Heart left ventricle (tissue), 16 donors: ENCODE data around the gene DNM3. TPM values are rescaled to one million over a fixed set of nuclear protein-coding genes. Genes with fewer than 3 reads are reported as not detected.

Experiments used
- ATAC-seq, 4 donors: fragments of 200-7000 bp; cut with Tn5 transposase; one replicate each; pipeline ENCODE4 v1.9.1; 2020 to 2022; ENCODE audit warnings: moderate library complexity in 4 of 4, mild to moderate bottlenecking in 3 of 4, moderate number of reproducible peaks in 1 of 4
- DNase-seq, 5 donors: peaks; one replicate each; pipeline ENCODE4 v3.0.0-alpha.2; 2020
- H3K27ac ChIP-seq, 12 donors: fragments of 200-600 bp; sonication (generic) in 4 of 12; one replicate each; pipeline versions ENCODE4 v1.5.0 to v1.8.0; 2016 to 2022; ENCODE audit warnings: mild to moderate bottlenecking in 2 of 12
- H3K27me3 ChIP-seq, 9 donors: fragments of 200-600 bp; sonication (generic) in 2 of 9; one replicate each; pipeline versions ENCODE4 v1.5.1 to v1.8.0; 2016 to 2022; ENCODE audit warnings: mild to moderate bottlenecking in 3 of 9
- H3K36me3 ChIP-seq, 9 donors: fragments of 200-600 bp; sonication (generic) in 2 of 9; one replicate each; pipeline versions ENCODE4 v1.5.0 to v1.8.0; 2018 to 2022; ENCODE audit warnings: mild to moderate bottlenecking in 2 of 9
- H3K4me1 ChIP-seq, 12 donors: fragments of 200-600 bp; sonication (generic) in 4 of 12; one replicate each; pipeline versions ENCODE4 v1.5.0 to v1.8.0; 2016 to 2022; ENCODE audit warnings: mild to moderate bottlenecking in 3 of 12
- H3K4me3 ChIP-seq, 12 donors: fragments of 200-600 bp; sonication (generic) in 4 of 12; one replicate each; pipeline versions ENCODE4 v1.5.0 to v1.8.0; 2017 to 2022; ENCODE audit warnings: mild to moderate bottlenecking in 9 of 12, moderate library complexity in 4 of 12
- H3K9me3 ChIP-seq, 12 donors: fragments of 200-600 bp; sonication (generic) in 4 of 12; one replicate each; pipeline versions ENCODE4 v1.5.0 to v1.8.0; 2016 to 2022; ENCODE audit warnings: mild to moderate bottlenecking in 1 of 12
- CTCF ChIP-seq, 12 donors: fragments of 200-600 bp; sonication (generic) in 4 of 12; IDR thresholded peaks; one replicate each; pipeline versions ENCODE4 v1.5.0 to v1.8.0; 2018 to 2022; ENCODE audit warnings: antibody characterized with exemption in 12 of 12, mild to moderate bottlenecking in 5 of 12
- POLR2A ChIP-seq, 2 donors: fragments of 450-650 bp; IDR thresholded peaks; one replicate each; pipeline ENCODE4 v1.6.1; 2017; ENCODE audit warnings: antibody characterized with exemption in 2 of 2, mild to moderate bottlenecking in 2 of 2, moderate library complexity in 2 of 2
- WGBS, 4 donors: extraction: QIAGEN DNeasy Blood & Tissue Kit in 2 of 4; methylation state at CpG; one replicate each; pipeline versions ENCODE4 v1.1.5 to v1.1.7; 2013 to 2018; 5-methylcytosine and 5-hydroxymethylcytosine counted together
- intact Hi-C, 10 donors: fragments of 100-400 bp; cut with DNase I; formaldehyde crosslinking; loops; one replicate each; pipeline versions ENCODE4 v1.11.1 to v1.14.2; 2022
- polyA plus RNA-seq, 2 donors: library from polyadenylated mRNA; stranded (reverse); fragments of 200-250 nt; gene quantifications; one replicate each; pipeline ENCODE4 v1.2.3, GENCODE V29; 2013
- total RNA-seq, 9 donors: library from RNA; depleted of rRNA in 2 of 9; stranded (reverse); fragments of >200 nt in 2 of 9; fragmentation: NEBNext Ultra II Directional in 3 of 9; extraction: Animal tissue kit (Norgen Biotek cat#: 25700) in 3 of 9; gene quantifications; one replicate each; pipeline versions ENCODE4 v1.1.0 to v1.2.4, GENCODE V29; 2016 to 2023
- donor health status: ischemic (EF 13 %, LVEDD 7.1; RV severe dilation, severe dysfunction).
- donor health status: healthy with polysubstance abuse.
- donor health status: DM: no; HTN: yes; CAD: no.
- donor health status: DM: no; HTN: no; CAD: no.
- donor health status: ischemic (EF 25% LVEDD 6.9; RV normal size, moderate dysfunction).
- donor health status: ischemic (EF 25% LVEDD 5.7; RV mildly dilated, moderate dysfunction).
- donor health status: healthy.
- donor health status: DM: yes; HTN: yes; CAD: no.
- donor health status: ischemic (EF 35%, LVEDD 5.7; RV mildly dilated, moderate dysfunction).
- donor health status: nonischemic (EF 11% LVEDD 7.7; RV severe dilation, severe dysfunction).
- donor health status: DM: yes; HTN: yes; CAD: no.
- donor health status: PGD.
- donor health status: ischemic (EF 29% LVEDD 5.4; RV normal size, mild dysfunction).
- donor health status: nonischemic (EF 23%, LVEDD 6.1; RV moderate dilation, normal function).

DNM3 gene
- total and polyA plus RNA-seq, 11 donors: 0.44 to 3.9 (median 1.9) TPM

- no peak for ATAC-seq
- Histone ChIP-seq H3K4me3 (no peak overlapping the region), H3K4me1 (peaks cover 0 to 21% (median 7%) of the 10 kb centered on the region in 12 donors), H3K9me3 (peaks cover 0 to 3% (median 0%) of the 10 kb centered on the region in 12 donors), H3K27me3 (no peaks in the 10 kb centered on the region), H3K36me3 (no peaks in the 10 kb centered on the region), H3K27ac (no peak overlapping the region)
- TF ChIP-seq CTCF (IDR thresholded peaks at IDR 0.05): no peak
- TF ChIP-seq POLR2A (IDR thresholded peaks at IDR 0.05): no peak
- DNase-seq: no peak
- intact Hi-C loops: no loop called here
- WGBS, 4 donors: 95 to 99% (median 97%) methylated on average over 2 of the region's 2 CpGs
Measured at GRCh38 chr1:172326136-172326535, 484.8 kb downstream of the DNM3 start.

- intact Hi-C loops: no loop called here
- no peak overlapping the region for H3K27ac ChIP-seq
- ATAC-seq (no peak), DNase-seq (no peak)
- no peaks in the 10 kb centered on the region for H3K27me3 ChIP-seq
- H3K4me3 ChIP-seq: no peak overlapping the region
- H3K36me3 ChIP-seq: no peaks in the 10 kb centered on the region
- peaks cover 0 to 3% (median 0%) of the 10 kb centered on the region in 12 donors for H3K9me3 ChIP-seq
- no peak for TF ChIP-seq POLR2A (IDR thresholded peaks at IDR 0.05)
- peaks cover 0 to 5% (median 0%) of the 10 kb centered on the region in 12 donors for H3K4me1 ChIP-seq
- 89 to 97% (median 92%) methylated on average over 4 of the region's 4 CpGs for WGBS, 4 donors
Measured at GRCh38 chr1:172328266-172328665, 487.0 kb downstream of the DNM3 start.

- no peak overlapping the region for H3K4me3 ChIP-seq
- H3K27me3 ChIP-seq: no peaks in the 10 kb centered on the region
- intact Hi-C loops: no loop called here
- ATAC-seq: no peak
- WGBS, 4 donors: 93 to 96% (median 96%) methylated on average over 4 of the region's 4 CpGs
- no peaks in the 10 kb centered on the region for H3K4me1 ChIP-seq
- DNase-seq: no peak
- H3K9me3 ChIP-seq: peaks cover 0 to 3% (median 0%) of the 10 kb centered on the region in 12 donors
- TF ChIP-seq POLR2A (IDR thresholded peaks at IDR 0.05): no peak
- TF ChIP-seq CTCF (IDR thresholded peaks at IDR 0.05): no peak
- H3K36me3 ChIP-seq: no peaks in the 10 kb centered on the region
- no peak overlapping the region for H3K27ac ChIP-seq
Measured at GRCh38 chr1:172332230-172332629, 490.9 kb downstream of the DNM3 start.

GRCh38 chr1:172335377-172335776, 494.1 kb downstream of the DNM3 start:
- ATAC-seq (no peak), DNase-seq (no peak)
- TF ChIP-seq CTCF (IDR thresholded peaks at IDR 0.05): no peak
- TF ChIP-seq POLR2A (IDR thresholded peaks at IDR 0.05): no peak
- no peaks in the 10 kb centered on the region for H3K36me3 ChIP-seq
- intact Hi-C loops: no loop called here
- no peak overlapping the region for H3K4me3 ChIP-seq
- H3K9me3 ChIP-seq: no peaks in the 10 kb centered on the region
- H3K27ac ChIP-seq: no peak overlapping the region
- no peaks in the 10 kb centered on the region for H3K27me3 ChIP-seq
- no peaks in the 10 kb centered on the region for H3K4me1 ChIP-seq

- Histone ChIP-seq H3K36me3 (no peaks in the 10 kb centered on the region), H3K27ac (no peak overlapping the region), H3K4me3 (no peak overlapping the region), H3K9me3 (no peaks in the 10 kb centered on the region), H3K27me3 (no peaks in the 10 kb centered on the region), H3K4me1 (peaks cover 0 to 12% (median 5%) of the 10 kb centered on the region in 12 donors)
- 79 to 84% (median 81%) methylated on average over 4 of the region's 4 CpGs for WGBS, 4 donors
- no peak for TF ChIP-seq POLR2A (IDR thresholded peaks at IDR 0.05)
- no peak for TF ChIP-seq CTCF (IDR thresholded peaks at IDR 0.05)
- no peak for DNase-seq
- intact Hi-C loops: no loop called here
- ATAC-seq: no peak
Measured at GRCh38 chr1:172338295-172338735, 497.0 kb downstream of the DNM3 start.
